ENCODE results near the gene TBC1D14.

The TBC1D14 gene

GRCh38 chr4:6956087-6956433 lies 46.4 kb downstream of the TBC1D14 start:
- H3K23ac ChIP-seq (ENCODE audit: low read length) = no peak overlapping the region
- no CpG with 5 or more reads among the region's 6 CpGs for WGBS (ENCODE audit: extremely low coverage, insufficient coverage, insufficient read length)
- peak overlapping the region; percentile 87 for H2BK12ac ChIP-seq (ENCODE audit: low read length)
- no peak overlapping the region for H3K4me2 ChIP-seq (ENCODE audit: low read length)
- DNase-seq = no peak
- H3K4me3 ChIP-seq (ENCODE audit: low read depth, low read length) = no peak overlapping the region
- no peaks in the 10 kb centered on the region for H3K27me3 ChIP-seq (ENCODE audit: insufficient read depth, low read length)
- no peak overlapping the region for H3K9ac ChIP-seq (ENCODE audit: low read length)
- H2AFZ ChIP-seq (ENCODE audit: insufficient read depth, low read length, poor library complexity) = no peak overlapping the region
- H4K91ac ChIP-seq (ENCODE audit: low read depth, low read length) = peak overlapping the region; percentile 84
- H4K8ac ChIP-seq (ENCODE audit: low read depth, low read length) = peak overlapping the region; percentile 51
- H3K27ac ChIP-seq (ENCODE audit: low read depth, low read length) = peak overlapping the region; percentile 70
- H4K12ac ChIP-seq (ENCODE audit: low read depth, low read length) = no peak overlapping the region
- no peaks in the 10 kb centered on the region for H3K36me3 ChIP-seq (ENCODE audit: control insufficient read depth in 1 of 2, insufficient read depth in 2 of 2, low read length in 2 of 2)
- H2AK5ac ChIP-seq (ENCODE audit: low read length) = no peak overlapping the region
- peaks cover 18% of the 10 kb centered on the region for H3K79me1 ChIP-seq (ENCODE audit: low read length)
- peak overlapping the region; percentile 82 for H3K18ac ChIP-seq (ENCODE audit: low read length)
- H3K14ac ChIP-seq (ENCODE audit: low read length) = peak overlapping the region; percentile 77
- peak overlapping the region; percentile 39 for H2BK120ac ChIP-seq (ENCODE audit: insufficient read depth, low read length, poor library complexity)
- peaks cover 4% of the 10 kb centered on the region for H3K79me2 ChIP-seq (ENCODE audit: control insufficient read depth, insufficient read depth, low read length, poor library complexity)
- H3K4ac ChIP-seq (ENCODE audit: low read depth, low read length) = peak overlapping the region; percentile 65
- peak overlapping the region; percentile 53 for H2BK5ac ChIP-seq (ENCODE audit: low read depth, low read length, poor library complexity)
- H3K4me1 ChIP-seq (ENCODE audit: control insufficient read depth in 1 of 2, insufficient read depth in 2 of 2, low read length in 2 of 2) = peaks cover 30 to 32% of the 10 kb centered on the region in 2 experiments
- H3K9me3 ChIP-seq (ENCODE audit: insufficient read depth, low read depth, low read length) = no peaks in the 10 kb centered on the region

- H3K23ac ChIP-seq (ENCODE audit: low read length) = no peak overlapping the region
- peak overlapping the region; percentile 84 for H4K91ac ChIP-seq (ENCODE audit: low read depth, low read length)
- H2BK5ac ChIP-seq (ENCODE audit: low read depth, low read length, poor library complexity) = peak overlapping the region; percentile 50
- peak overlapping the region; percentile 65 for H3K4ac ChIP-seq (ENCODE audit: low read depth, low read length)
- no peak overlapping the region for H3K4me3 ChIP-seq (ENCODE audit: low read depth, low read length)
- H4K8ac ChIP-seq (ENCODE audit: low read depth, low read length) = peak overlapping the region; percentile 51
- H3K9me3 ChIP-seq (ENCODE audit: insufficient read depth, low read depth, low read length) = no peaks in the 10 kb centered on the region
- H3K79me2 ChIP-seq (ENCODE audit: control insufficient read depth, insufficient read depth, low read length, poor library complexity) = peaks cover 4% of the 10 kb centered on the region
- no peak for DNase-seq
- peak overlapping the region; percentile 28 for H4K12ac ChIP-seq (ENCODE audit: low read depth, low read length)
- H3K27ac ChIP-seq (ENCODE audit: low read depth, low read length) = peak overlapping the region; percentile 70
- H3K4me1 ChIP-seq (ENCODE audit: control insufficient read depth in 1 of 2, insufficient read depth in 2 of 2, low read length in 2 of 2) = peaks cover 30 to 32% of the 10 kb centered on the region in 2 experiments
- H3K27me3 ChIP-seq (ENCODE audit: insufficient read depth, low read length) = no peaks in the 10 kb centered on the region
- H3K9ac ChIP-seq (ENCODE audit: low read length) = no peak overlapping the region
- peaks cover 18% of the 10 kb centered on the region for H3K79me1 ChIP-seq (ENCODE audit: low read length)
- H2BK120ac ChIP-seq (ENCODE audit: insufficient read depth, low read length, poor library complexity) = peak overlapping the region; percentile 39
- H3K36me3 ChIP-seq (ENCODE audit: control insufficient read depth in 1 of 2, insufficient read depth in 2 of 2, low read length in 2 of 2) = no peaks in the 10 kb centered on the region
- H2BK12ac ChIP-seq (ENCODE audit: low read length) = peak overlapping the region; percentile 87
- peak overlapping the region; percentile 82 for H3K18ac ChIP-seq (ENCODE audit: low read length)
- no peak overlapping the region for H2AFZ ChIP-seq (ENCODE audit: insufficient read depth, low read length, poor library complexity)
- no CpG with 5 or more reads among the region's 24 CpGs for WGBS (ENCODE audit: extremely low coverage, insufficient coverage, insufficient read length)
- peak overlapping the region; percentile 76 for H2AK5ac ChIP-seq (ENCODE audit: low read length)
- no peak overlapping the region for H3K4me2 ChIP-seq (ENCODE audit: low read length)
- H3K14ac ChIP-seq (ENCODE audit: low read length) = peak overlapping the region; percentile 77
These were observed 47.0 kb downstream of the TBC1D14 start for GRCh38 chr4:6956434-6957147.

- H3K23ac ChIP-seq (ENCODE audit: low read length) = no peak overlapping the region
- DNase-seq = no peak
- peak overlapping the region; percentile 82 for H3K18ac ChIP-seq (ENCODE audit: low read length)
- peaks cover 30 to 32% of the 10 kb centered on the region in 2 experiments for H3K4me1 ChIP-seq (ENCODE audit: control insufficient read depth in 1 of 2, insufficient read depth in 2 of 2, low read length in 2 of 2)
- H3K9ac ChIP-seq (ENCODE audit: low read length) = no peak overlapping the region
- no peaks in the 10 kb centered on the region for H3K27me3 ChIP-seq (ENCODE audit: insufficient read depth, low read length)
- no peak overlapping the region for H3K27ac ChIP-seq (ENCODE audit: low read depth, low read length)
- no peak overlapping the region for H3K4me3 ChIP-seq (ENCODE audit: low read depth, low read length)
- H2AFZ ChIP-seq (ENCODE audit: insufficient read depth, low read length, poor library complexity) = no peak overlapping the region
- peak overlapping the region; percentile 3 for H2BK5ac ChIP-seq (ENCODE audit: low read depth, low read length, poor library complexity)
- peak overlapping the region; percentile 39 for H2BK120ac ChIP-seq (ENCODE audit: insufficient read depth, low read length, poor library complexity)
- peak overlapping the region; percentile 10 for H3K14ac ChIP-seq (ENCODE audit: low read length)
- H2BK12ac ChIP-seq (ENCODE audit: low read length) = no peak overlapping the region
- H4K12ac ChIP-seq (ENCODE audit: low read depth, low read length) = no peak overlapping the region
- no peak overlapping the region for H3K4me2 ChIP-seq (ENCODE audit: low read length)
- no peaks in the 10 kb centered on the region for H3K9me3 ChIP-seq (ENCODE audit: insufficient read depth, low read depth, low read length)
- WGBS (ENCODE audit: extremely low coverage, insufficient coverage, insufficient read length) = no CpG with 5 or more reads among the region's 6 CpGs
- H4K8ac ChIP-seq (ENCODE audit: low read depth, low read length) = no peak overlapping the region
- peak overlapping the region; percentile 84 for H4K91ac ChIP-seq (ENCODE audit: low read depth, low read length)
- peaks cover 18% of the 10 kb centered on the region for H3K79me1 ChIP-seq (ENCODE audit: low read length)
- peaks cover 4% of the 10 kb centered on the region for H3K79me2 ChIP-seq (ENCODE audit: control insufficient read depth, insufficient read depth, low read length, poor library complexity)
- no peaks in the 10 kb centered on the region for H3K36me3 ChIP-seq (ENCODE audit: control insufficient read depth in 1 of 2, insufficient read depth in 2 of 2, low read length in 2 of 2)
- peak overlapping the region; percentile 44 for H2AK5ac ChIP-seq (ENCODE audit: low read length)
- H3K4ac ChIP-seq (ENCODE audit: low read depth, low read length) = peak overlapping the region; percentile 77
These were observed 47.5 kb downstream of the TBC1D14 start for GRCh38 chr4:6957148-6957520.

- no peaks in the 10 kb centered on the region for H3K27me3 ChIP-seq (ENCODE audit: insufficient read depth, low read length)
- DNase-seq = no peak
- H2AK5ac ChIP-seq (ENCODE audit: low read length) = no peak overlapping the region
- no peak overlapping the region for H2AFZ ChIP-seq (ENCODE audit: insufficient read depth, low read length, poor library complexity)
- no peak overlapping the region for H3K27ac ChIP-seq (ENCODE audit: low read depth, low read length)
- no peak overlapping the region for H2BK120ac ChIP-seq (ENCODE audit: insufficient read depth, low read length, poor library complexity)
- no peak overlapping the region for H4K12ac ChIP-seq (ENCODE audit: low read depth, low read length)
- H3K4me1 ChIP-seq (ENCODE audit: control insufficient read depth in 1 of 2, insufficient read depth in 2 of 2, low read length in 2 of 2) = peaks cover 30 to 33% of the 10 kb centered on the region in 2 experiments
- no peak overlapping the region for H3K4me2 ChIP-seq (ENCODE audit: low read length)
- H2BK12ac ChIP-seq (ENCODE audit: low read length) = no peak overlapping the region
- H3K9me3 ChIP-seq (ENCODE audit: insufficient read depth, low read depth, low read length) = no peaks in the 10 kb centered on the region
- no peaks in the 10 kb centered on the region for H3K36me3 ChIP-seq (ENCODE audit: control insufficient read depth in 1 of 2, insufficient read depth in 2 of 2, low read length in 2 of 2)
- no peak overlapping the region for H3K4ac ChIP-seq (ENCODE audit: low read depth, low read length)
- H3K14ac ChIP-seq (ENCODE audit: low read length) = no peak overlapping the region
- H3K79me1 ChIP-seq (ENCODE audit: low read length) = peaks cover 18% of the 10 kb centered on the region
- H3K4me3 ChIP-seq (ENCODE audit: low read depth, low read length) = no peak overlapping the region
- no peak overlapping the region for H2BK5ac ChIP-seq (ENCODE audit: low read depth, low read length, poor library complexity)
- peaks cover 4% of the 10 kb centered on the region for H3K79me2 ChIP-seq (ENCODE audit: control insufficient read depth, insufficient read depth, low read length, poor library complexity)
- WGBS (ENCODE audit: extremely low coverage, insufficient coverage, insufficient read length) = no CpG with 5 or more reads among the region's 5 CpGs
- H3K23ac ChIP-seq (ENCODE audit: low read length) = no peak overlapping the region
- no peak overlapping the region for H4K8ac ChIP-seq (ENCODE audit: low read depth, low read length)
- H3K9ac ChIP-seq (ENCODE audit: low read length) = no peak overlapping the region
- no peak overlapping the region for H4K91ac ChIP-seq (ENCODE audit: low read depth, low read length)
- peak overlapping the region; percentile 9 for H3K18ac ChIP-seq (ENCODE audit: low read length)
These were observed 48.4 kb downstream of the TBC1D14 start for GRCh38 chr4:6957994-6958393.

Measured in trophoblast cell (in vitro differentiated cells and primary cell).